HG03442 (cell line): ENCODE data around the gene KRT83.

Experiments
- ATAC-seq: cut with Tn5 transposase; IDR thresholded peaks from one replicate; pipeline ENCODE4 v1.9.1; 2021; ENCODE audit warnings: mild to moderate bottlenecking, moderate library complexity; ENCODE audit not compliant: unreplicated experiment

Gene KRT83

GRCh38 chr12:52320784-52321400 lies at the start of gene KRT83:
Gene KRT83 (minus strand): TSS chr12:52321398. CDS start chr12:52321335, 63 bp downstream.
- ATAC-seq, result no peak

GRCh38 chr12:52369809-52370208 lies 48.6 kb upstream of the KRT83 start:
- no peak for ATAC-seq

- ATAC-seq, result no peak
Observed at GRCh38 chr12:52369211-52369610, 48.0 kb upstream of the KRT83 start.

- ATAC-seq, result no peak
Observed at GRCh38 chr12:52368508-52368907, 47.3 kb upstream of the KRT83 start.

GRCh38 chr12:52367876-52368275 lies 46.7 kb upstream of the KRT83 start:
- no peak for ATAC-seq

GRCh38 chr12:52366738-52367485 lies 45.7 kb upstream of the KRT83 start, which contains the start of gene KRT85:
Gene KRT85 (minus strand): TSS chr12:52367481. CDS start chr12:52367405, 76 bp downstream.
- no peak for ATAC-seq

- no peak for ATAC-seq
Observed at GRCh38 chr12:52364901-52365489, 43.8 kb upstream of the KRT83 start.

- ATAC-seq, result no peak
Observed at GRCh38 chr12:52364061-52364460, 42.9 kb upstream of the KRT83 start.

- ATAC-seq, result no peak
Observed at GRCh38 chr12:52363111-52363679, 42.0 kb upstream of the KRT83 start.

- no peak for ATAC-seq
Observed at GRCh38 chr12:52362118-52362726, 41.0 kb upstream of the KRT83 start.

GRCh38 chr12:52361553-52361952 lies 40.4 kb upstream of the KRT83 start:
- no peak for ATAC-seq

GRCh38 chr12:52360663-52361271 lies 39.6 kb upstream of the KRT83 start:
- ATAC-seq, result no peak

- no peak for ATAC-seq
Observed at GRCh38 chr12:52360106-52360662, 39.0 kb upstream of the KRT83 start.

- no peak for ATAC-seq
Observed at GRCh38 chr12:52359621-52360061, 38.4 kb upstream of the KRT83 start.

- peak; percentile 91 for ATAC-seq
Observed at GRCh38 chr12:52358575-52359350, 37.6 kb upstream of the KRT83 start.

- no peak for ATAC-seq
Observed at GRCh38 chr12:52356762-52357580, 35.8 kb upstream of the KRT83 start.

- no peak for ATAC-seq
Observed at GRCh38 chr12:52356031-52356761, 35.0 kb upstream of the KRT83 start.

GRCh38 chr12:52355176-52355575 lies 34.0 kb upstream of the KRT83 start:
- no peak for ATAC-seq
